Heart left ventricle (tissue), 16 donors: ENCODE results near the gene GLRA2. TPM values are rescaled to one million over a fixed set of nuclear protein-coding genes. Genes with fewer than 3 reads are reported as not detected.

Experiments used
- ATAC-seq, 4 donors: fragments of 200-7000 bp; cut with Tn5 transposase; one replicate each; pipeline ENCODE4 v1.9.1; 2020 to 2022; ENCODE audit warnings: moderate library complexity in 4 of 4, mild to moderate bottlenecking in 3 of 4, moderate number of reproducible peaks in 1 of 4
- DNase-seq, 5 donors: peaks; one replicate each; pipeline ENCODE4 v3.0.0-alpha.2; 2020
- H3K27ac ChIP-seq, 12 donors: fragments of 200-600 bp; sonication (generic) in 4 of 12; one replicate each; pipeline versions ENCODE4 v1.5.0 to v1.8.0; 2016 to 2022; ENCODE audit warnings: mild to moderate bottlenecking in 2 of 12
- H3K27me3 ChIP-seq, 9 donors: fragments of 200-600 bp; sonication (generic) in 2 of 9; one replicate each; pipeline versions ENCODE4 v1.5.1 to v1.8.0; 2016 to 2022; ENCODE audit warnings: mild to moderate bottlenecking in 3 of 9
- H3K36me3 ChIP-seq, 9 donors: fragments of 200-600 bp; sonication (generic) in 2 of 9; one replicate each; pipeline versions ENCODE4 v1.5.0 to v1.8.0; 2018 to 2022; ENCODE audit warnings: mild to moderate bottlenecking in 2 of 9
- H3K4me1 ChIP-seq, 12 donors: fragments of 200-600 bp; sonication (generic) in 4 of 12; one replicate each; pipeline versions ENCODE4 v1.5.0 to v1.8.0; 2016 to 2022; ENCODE audit warnings: mild to moderate bottlenecking in 3 of 12
- H3K4me3 ChIP-seq, 12 donors: fragments of 200-600 bp; sonication (generic) in 4 of 12; one replicate each; pipeline versions ENCODE4 v1.5.0 to v1.8.0; 2017 to 2022; ENCODE audit warnings: mild to moderate bottlenecking in 9 of 12, moderate library complexity in 4 of 12
- H3K9me3 ChIP-seq, 12 donors: fragments of 200-600 bp; sonication (generic) in 4 of 12; one replicate each; pipeline versions ENCODE4 v1.5.0 to v1.8.0; 2016 to 2022; ENCODE audit warnings: mild to moderate bottlenecking in 1 of 12
- POLR2A ChIP-seq, 2 donors: fragments of 450-650 bp; IDR thresholded peaks; one replicate each; pipeline ENCODE4 v1.6.1; 2017; ENCODE audit warnings: antibody characterized with exemption in 2 of 2, mild to moderate bottlenecking in 2 of 2, moderate library complexity in 2 of 2
- WGBS, 4 donors: extraction: QIAGEN DNeasy Blood & Tissue Kit in 2 of 4; methylation state at CpG; one replicate each; pipeline versions ENCODE4 v1.1.5 to v1.1.7; 2013 to 2018; 5-methylcytosine and 5-hydroxymethylcytosine counted together
- intact Hi-C, 10 donors: fragments of 100-400 bp; cut with DNase I; formaldehyde crosslinking; loops; one replicate each; pipeline versions ENCODE4 v1.11.1 to v1.14.2; 2022
- polyA plus RNA-seq, 2 donors: library from polyadenylated mRNA; stranded (reverse); fragments of 200-250 nt; gene quantifications; one replicate each; pipeline ENCODE4 v1.2.3, GENCODE V29; 2013
- total RNA-seq, 9 donors: library from RNA; depleted of rRNA in 2 of 9; stranded (reverse); fragments of >200 nt in 2 of 9; fragmentation: NEBNext Ultra II Directional in 3 of 9; extraction: Animal tissue kit (Norgen Biotek cat#: 25700) in 3 of 9; gene quantifications; one replicate each; pipeline versions ENCODE4 v1.1.0 to v1.2.4, GENCODE V29; 2016 to 2023
- TF ChIP-seq, protein P1 (sequence below), 12 donors: fragments of 200-600 bp; sonication (generic) in 4 of 12; IDR thresholded peaks; one replicate each; pipeline versions ENCODE4 v1.5.0 to v1.8.0; 2018 to 2022; ENCODE audit warnings: antibody characterized with exemption in 12 of 12, mild to moderate bottlenecking in 5 of 12
- donor health status: ischemic (EF 13 %, LVEDD 7.1; RV severe dilation, severe dysfunction).
- donor health status: healthy with polysubstance abuse.
- donor health status: DM: no; HTN: yes; CAD: no.
- donor health status: DM: no; HTN: no; CAD: no.
- donor health status: ischemic (EF 25% LVEDD 6.9; RV normal size, moderate dysfunction).
- donor health status: ischemic (EF 25% LVEDD 5.7; RV mildly dilated, moderate dysfunction).
- donor health status: healthy.
- donor health status: DM: yes; HTN: yes; CAD: no.
- donor health status: ischemic (EF 35%, LVEDD 5.7; RV mildly dilated, moderate dysfunction).
- donor health status: nonischemic (EF 11% LVEDD 7.7; RV severe dilation, severe dysfunction).
- donor health status: DM: yes; HTN: yes; CAD: no.
- donor health status: PGD.
- donor health status: ischemic (EF 29% LVEDD 5.4; RV normal size, mild dysfunction).
- donor health status: nonischemic (EF 23%, LVEDD 6.1; RV moderate dilation, normal function).

GLRA2 gene
- total and polyA plus RNA-seq, 11 donors: not detected

DNA sequence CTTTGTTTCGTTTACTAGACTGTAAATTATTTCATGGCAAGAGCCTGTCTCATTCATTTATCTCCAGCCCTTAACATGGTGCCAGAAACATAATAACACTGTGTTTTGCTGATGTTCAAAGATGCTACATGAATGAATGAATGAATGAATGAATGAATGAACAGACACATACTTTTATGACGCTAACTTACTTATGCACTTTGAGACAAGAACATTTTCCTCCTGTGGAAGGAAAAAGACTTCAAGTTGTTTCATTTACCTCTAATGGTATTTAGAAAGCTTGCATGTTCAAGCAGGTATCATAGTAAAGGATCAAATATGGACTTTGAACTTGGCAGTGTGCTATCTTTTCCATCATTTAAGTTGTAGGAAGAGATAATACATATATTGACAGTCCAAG lies 131.6 kb downstream of the GLRA2 start:
- no peaks in the 10 kb centered on the region for H3K4me1 ChIP-seq
- no peak for ATAC-seq
- intact Hi-C loops: no loop called here
- DNase-seq: no peak
- no peaks in the 10 kb centered on the region for H3K27me3 ChIP-seq
- no peaks in the 10 kb centered on the region for H3K36me3 ChIP-seq
- WGBS, 4 donors: 55 to 82% (median 73%) methylated on average over 2 of the region's 2 CpGs
- no peak overlapping the region for H3K27ac ChIP-seq
- no peak for TF ChIP-seq POLR2A (IDR thresholded peaks at IDR 0.05)
- TF ChIP-seq, protein P1, sequence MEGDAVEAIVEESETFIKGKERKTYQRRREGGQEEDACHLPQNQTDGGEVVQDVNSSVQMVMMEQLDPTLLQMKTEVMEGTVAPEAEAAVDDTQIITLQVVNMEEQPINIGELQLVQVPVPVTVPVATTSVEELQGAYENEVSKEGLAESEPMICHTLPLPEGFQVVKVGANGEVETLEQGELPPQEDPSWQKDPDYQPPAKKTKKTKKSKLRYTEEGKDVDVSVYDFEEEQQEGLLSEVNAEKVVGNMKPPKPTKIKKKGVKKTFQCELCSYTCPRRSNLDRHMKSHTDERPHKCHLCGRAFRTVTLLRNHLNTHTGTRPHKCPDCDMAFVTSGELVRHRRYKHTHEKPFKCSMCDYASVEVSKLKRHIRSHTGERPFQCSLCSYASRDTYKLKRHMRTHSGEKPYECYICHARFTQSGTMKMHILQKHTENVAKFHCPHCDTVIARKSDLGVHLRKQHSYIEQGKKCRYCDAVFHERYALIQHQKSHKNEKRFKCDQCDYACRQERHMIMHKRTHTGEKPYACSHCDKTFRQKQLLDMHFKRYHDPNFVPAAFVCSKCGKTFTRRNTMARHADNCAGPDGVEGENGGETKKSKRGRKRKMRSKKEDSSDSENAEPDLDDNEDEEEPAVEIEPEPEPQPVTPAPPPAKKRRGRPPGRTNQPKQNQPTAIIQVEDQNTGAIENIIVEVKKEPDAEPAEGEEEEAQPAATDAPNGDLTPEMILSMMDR (IDR thresholded peaks at IDR 0.05): no peak
- no peaks in the 10 kb centered on the region for H3K9me3 ChIP-seq
- H3K4me3 ChIP-seq: no peak overlapping the region

DNA sequence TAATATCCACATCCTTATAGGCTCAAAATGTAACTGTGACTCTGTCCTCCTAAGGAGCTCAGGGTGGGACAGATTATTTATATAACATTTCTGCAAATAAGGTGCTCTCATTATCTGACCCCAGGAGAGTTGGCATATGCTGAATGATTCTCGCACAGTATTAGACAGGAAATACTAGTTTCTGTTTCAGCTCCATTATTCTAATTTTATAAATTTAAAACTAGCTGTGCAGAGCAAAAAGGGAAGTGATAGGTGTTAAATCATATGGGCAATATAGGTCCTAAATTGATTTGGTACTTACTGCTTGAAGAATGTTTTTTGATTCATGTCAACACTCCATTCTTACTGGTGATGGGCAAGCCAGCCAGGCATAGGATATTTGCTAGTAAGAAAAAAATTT lies 141.5 kb downstream of the GLRA2 start:
- no peaks in the 10 kb centered on the region for H3K4me1 ChIP-seq
- no peak for TF ChIP-seq POLR2A (IDR thresholded peaks at IDR 0.05)
- TF ChIP-seq, protein P1 (IDR thresholded peaks at IDR 0.05): no peak
- no peak overlapping the region for H3K4me3 ChIP-seq
- DNase-seq (no peak), ATAC-seq (no peak)
- no peak overlapping the region for H3K27ac ChIP-seq
- H3K36me3 ChIP-seq: no peaks in the 10 kb centered on the region
- 53 to 68% (median 59%) methylated on average over 1 of the region's 1 CpG for WGBS, 4 donors
- intact Hi-C loops: no loop called here
- no peaks in the 10 kb centered on the region for H3K9me3 ChIP-seq
- no peaks in the 10 kb centered on the region for H3K27me3 ChIP-seq

DNA sequence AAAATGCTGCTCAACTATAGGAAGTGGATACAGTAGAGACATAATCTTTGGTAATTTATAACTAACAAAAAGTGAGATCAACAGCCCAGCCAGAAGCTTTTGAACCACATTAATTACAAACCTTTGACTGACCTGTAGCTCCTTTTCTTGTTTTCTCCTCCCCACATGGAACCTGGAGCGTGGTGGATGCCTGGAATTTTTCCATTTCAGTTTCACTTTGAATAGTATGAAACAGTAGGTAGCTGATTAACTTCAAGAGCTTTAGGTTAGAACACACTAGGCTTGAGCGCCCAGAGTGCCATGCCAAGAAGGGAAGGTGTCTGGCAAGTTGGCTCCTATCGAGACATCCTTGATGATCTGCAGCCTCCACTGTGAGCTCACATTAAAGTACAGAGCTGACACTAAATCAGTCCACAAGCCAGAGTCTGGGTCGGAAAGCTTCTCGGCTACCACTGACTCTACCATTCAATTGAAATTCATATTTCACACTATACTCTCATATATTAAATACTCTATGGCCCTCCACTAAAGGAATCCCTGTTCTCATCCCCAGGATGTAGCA lies 143.4 kb downstream of the GLRA2 start:
- intact Hi-C loops: no loop called here
- WGBS, 4 donors: 71 to 87% (median 79%) methylated on average over 5 of the region's 5 CpGs

DNA sequence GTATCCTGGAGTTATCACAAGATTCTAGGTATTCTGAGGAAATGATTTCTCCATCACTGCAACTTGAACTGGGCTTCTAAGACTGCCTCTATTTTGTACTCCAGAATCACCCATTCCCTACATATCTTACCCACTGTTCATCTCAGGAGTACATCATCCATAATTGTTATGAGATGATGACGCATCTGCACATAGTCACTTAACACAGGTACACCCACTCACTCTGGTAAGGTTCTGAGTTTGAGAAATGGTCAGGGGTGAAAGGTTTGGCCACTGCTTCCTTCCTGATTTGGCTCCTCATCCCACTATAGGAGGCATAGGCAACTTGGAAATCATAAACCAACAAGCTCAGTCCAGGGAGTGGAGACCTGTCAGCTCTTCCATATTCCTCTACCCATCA lies 143.9 kb downstream of the GLRA2 start:
- Histone ChIP-seq H3K36me3 (no peaks in the 10 kb centered on the region), H3K4me3 (no peak overlapping the region), H3K9me3 (no peaks in the 10 kb centered on the region), H3K27me3 (no peaks in the 10 kb centered on the region), H3K27ac (no peak overlapping the region), H3K4me1 (no peaks in the 10 kb centered on the region)
- no peak for TF ChIP-seq POLR2A (IDR thresholded peaks at IDR 0.05)
- TF ChIP-seq, protein P1 (IDR thresholded peaks at IDR 0.05): no peak
- WGBS, 4 donors: 84 to 100% (median 94%) methylated on average over 1 of the region's 1 CpG
- ATAC-seq (no peak), DNase-seq (no peak)
- intact Hi-C loops: no loop called here

More for the DNA sequence above, 143.4 kb downstream of the GLRA2 start:
- ATAC-seq (no peak), DNase-seq (no peak)
- TF ChIP-seq POLR2A (IDR thresholded peaks at IDR 0.05): no peak
- TF ChIP-seq, protein P1 (IDR thresholded peaks at IDR 0.05): no peak
- Histone ChIP-seq H3K4me3 (no peak overlapping the region), H3K27me3 (no peaks in the 10 kb centered on the region), H3K4me1 (no peaks in the 10 kb centered on the region), H3K9me3 (no peaks in the 10 kb centered on the region), H3K27ac (no peak overlapping the region), H3K36me3 (no peaks in the 10 kb centered on the region)
